Thoracic aorta (tissue), 2 donors: ENCODE data around the gene MYRIP. TPM values are rescaled to one million over a fixed set of nuclear protein-coding genes. Genes with fewer than 3 reads are reported as not detected.

Experiments used
- ATAC-seq: fragments of 150-250 bp; one replicate; pipeline ENCODE4 v1.8.0; 2017; ENCODE audit warnings: low read depth; ENCODE audit not compliant: insufficient number of reproducible peaks, low FRiP score
- DNase-seq: peaks from one replicate; pipeline ENCODE4 v3.0.0-alpha.2; 2020; ENCODE audit warnings: low spot score
- H3K27ac ChIP-seq, 2 donors: fragments of 200-600 bp; sonication (generic); 1 replicate in 1 of 2; 2 replicates in 1 of 2; pipeline ENCODE4 v1.5.1; 2016; ENCODE audit warnings: mild to moderate bottlenecking in 2 of 2, moderate library complexity in 2 of 2
- H3K27me3 ChIP-seq: fragments of 200-600 bp; sonication (generic); replicated peaks from 2 replicates; pipeline ENCODE4 v1.6.0; 2016; ENCODE audit warnings: mild to moderate bottlenecking; ENCODE audit not compliant: insufficient read depth
- H3K36me3 ChIP-seq: fragments of 200-600 bp; sonication (generic); one replicate; pipeline ENCODE4 v1.5.1; 2016
- H3K4me1 ChIP-seq, 2 donors: fragments of 200-600 bp; sonication (generic); 1 replicate in 1 of 2; 2 replicates in 1 of 2; pipeline versions ENCODE4 v1.5.1 to v1.6.0; 2016; ENCODE audit warnings: low read depth in 2 of 2, mild to moderate bottlenecking in 1 of 2; ENCODE audit not compliant: control insufficient read depth in 1 of 2
- H3K4me3 ChIP-seq: fragments of 200-600 bp; sonication (generic); 2 replicates; pipeline ENCODE4 v1.5.1; 2016; ENCODE audit warnings: mild to moderate bottlenecking
- H3K9me3 ChIP-seq: fragments of 200-600 bp; sonication (generic); 2 replicates; pipeline ENCODE4 v1.5.1; 2016
- total RNA-seq, 2 donors: library from RNA; depleted of rRNA; stranded (reverse); fragments of >200 nt; gene quantifications; one replicate each; pipeline versions ENCODE4 v1.1.0 to v1.2.3, GENCODE V29; 2016
- TF ChIP-seq, protein P1 (sequence below): fragments of 200-600 bp; sonication (generic); IDR thresholded peaks from one replicate; pipeline ENCODE4 v1.5.1; 2019; ENCODE audit warnings: antibody characterized with exemption

MYRIP gene
- total RNA-seq, 2 donors from 2014 or later = 1.5 to 5.1 TPM

- ATAC-seq (no peak), DNase-seq (no peak)
- H3K4me3 ChIP-seq = no peak overlapping the region
- TF ChIP-seq, protein P1, sequence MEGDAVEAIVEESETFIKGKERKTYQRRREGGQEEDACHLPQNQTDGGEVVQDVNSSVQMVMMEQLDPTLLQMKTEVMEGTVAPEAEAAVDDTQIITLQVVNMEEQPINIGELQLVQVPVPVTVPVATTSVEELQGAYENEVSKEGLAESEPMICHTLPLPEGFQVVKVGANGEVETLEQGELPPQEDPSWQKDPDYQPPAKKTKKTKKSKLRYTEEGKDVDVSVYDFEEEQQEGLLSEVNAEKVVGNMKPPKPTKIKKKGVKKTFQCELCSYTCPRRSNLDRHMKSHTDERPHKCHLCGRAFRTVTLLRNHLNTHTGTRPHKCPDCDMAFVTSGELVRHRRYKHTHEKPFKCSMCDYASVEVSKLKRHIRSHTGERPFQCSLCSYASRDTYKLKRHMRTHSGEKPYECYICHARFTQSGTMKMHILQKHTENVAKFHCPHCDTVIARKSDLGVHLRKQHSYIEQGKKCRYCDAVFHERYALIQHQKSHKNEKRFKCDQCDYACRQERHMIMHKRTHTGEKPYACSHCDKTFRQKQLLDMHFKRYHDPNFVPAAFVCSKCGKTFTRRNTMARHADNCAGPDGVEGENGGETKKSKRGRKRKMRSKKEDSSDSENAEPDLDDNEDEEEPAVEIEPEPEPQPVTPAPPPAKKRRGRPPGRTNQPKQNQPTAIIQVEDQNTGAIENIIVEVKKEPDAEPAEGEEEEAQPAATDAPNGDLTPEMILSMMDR = no peak
- H3K36me3 ChIP-seq = no peaks in the 10 kb centered on the region
- H3K27me3 ChIP-seq = no peaks in the 10 kb centered on the region
- peaks cover 3 to 6% of the 10 kb centered on the region in 2 donors for H3K4me1 ChIP-seq
- H3K27ac ChIP-seq = no peak overlapping the region
- H3K9me3 ChIP-seq = no peaks in the 10 kb centered on the region
These were observed 292.8 kb downstream of the MYRIP start for GRCh38 chr3:40102182-40102581.

DNA sequence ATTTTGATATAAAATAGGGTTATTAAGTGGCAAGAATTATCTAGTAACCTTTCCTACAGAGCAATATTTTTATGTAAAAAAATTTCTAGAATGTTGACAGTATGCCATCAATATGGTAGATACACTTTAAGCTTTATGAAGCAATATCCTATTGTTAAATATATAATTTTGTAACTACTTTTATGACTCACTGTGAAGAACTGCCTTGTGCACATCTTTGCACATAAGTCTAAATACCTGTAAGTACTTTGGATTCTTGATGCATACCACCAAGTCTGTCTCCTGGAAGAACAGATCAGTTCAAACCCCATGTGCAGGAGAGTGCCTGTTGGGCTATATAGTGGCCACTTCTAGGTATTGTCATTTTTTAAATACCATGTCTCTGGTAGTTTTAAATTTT lies 294.4 kb downstream of the MYRIP start:
- Histone ChIP-seq H3K4me3 (no peak overlapping the region), H3K9me3 (no peaks in the 10 kb centered on the region), H3K4me1 (no peaks in the 10 kb centered on the region), H3K27ac (no peak overlapping the region), H3K27me3 (no peaks in the 10 kb centered on the region), H3K36me3 (no peaks in the 10 kb centered on the region)
- TF ChIP-seq, protein P1 = no peak
- DNase-seq (no peak), ATAC-seq (no peak)

GRCh38 chr3:40104441-40104840 lies 295.0 kb downstream of the MYRIP start:
- Histone ChIP-seq H3K4me3 (no peak overlapping the region), H3K27ac (no peak overlapping the region), H3K36me3 (no peaks in the 10 kb centered on the region), H3K27me3 (no peaks in the 10 kb centered on the region), H3K4me1 (no peaks in the 10 kb centered on the region), H3K9me3 (no peaks in the 10 kb centered on the region)
- ATAC-seq (no peak), DNase-seq (no peak)
- TF ChIP-seq, protein P1 = no peak

GRCh38 chr3:40108643-40109042 lies 299.2 kb downstream of the MYRIP start:
- Histone ChIP-seq H3K36me3 (no peaks in the 10 kb centered on the region), H3K9me3 (no peaks in the 10 kb centered on the region), H3K27me3 (no peaks in the 10 kb centered on the region), H3K4me3 (no peak overlapping the region), H3K4me1 (no peaks in the 10 kb centered on the region), H3K27ac (no peak overlapping the region)
- TF ChIP-seq, protein P1 = no peak
- no peak for DNase-seq
- no peak for ATAC-seq

DNA sequence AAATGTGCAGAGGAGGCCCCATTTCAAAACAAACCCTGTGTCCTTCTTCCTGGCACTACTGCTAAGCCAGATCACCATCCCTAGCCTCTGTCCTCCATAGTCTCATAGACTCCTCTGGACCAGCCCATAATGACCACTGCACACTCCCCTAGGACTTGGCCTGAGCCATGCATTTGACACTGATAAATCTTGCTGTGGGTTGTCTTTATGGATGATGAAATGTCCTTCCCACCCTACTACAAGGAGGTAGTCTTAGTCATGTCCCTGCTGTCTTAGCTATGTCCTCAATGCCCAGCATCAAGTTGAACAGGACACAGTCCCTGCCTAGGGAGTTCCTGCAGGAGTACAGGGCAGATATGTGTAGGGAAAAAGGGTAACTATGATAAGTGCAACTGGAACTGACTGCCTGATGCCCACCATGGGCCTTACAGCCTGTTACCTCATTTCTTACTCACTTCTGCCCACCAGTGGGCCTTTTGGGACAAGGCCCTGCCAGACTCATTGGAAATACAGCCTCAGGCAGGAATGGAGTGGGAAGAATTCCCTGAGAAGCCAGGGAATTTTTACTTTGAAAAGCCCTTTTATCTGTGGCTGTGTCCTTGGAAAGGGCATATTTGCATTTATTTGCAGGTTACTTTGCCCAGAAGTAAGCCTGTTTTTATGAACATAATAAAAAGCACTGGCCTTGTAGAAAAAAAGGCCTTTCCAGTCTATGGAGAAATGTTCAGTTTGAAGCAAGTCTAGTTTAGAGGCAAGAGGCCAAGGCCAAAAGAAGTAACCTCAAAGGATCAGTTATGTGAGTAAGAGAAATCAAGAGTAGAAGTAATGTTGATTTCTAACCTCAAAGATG lies 300.5 kb downstream of the MYRIP start:
- no peak for ATAC-seq
- H3K9me3 ChIP-seq = no peaks in the 10 kb centered on the region
- no peak for DNase-seq

More for the DNA sequence above, 300.5 kb downstream of the MYRIP start:
- H3K27me3 ChIP-seq = no peaks in the 10 kb centered on the region
- TF ChIP-seq, protein P1 = no peak
- H3K27ac ChIP-seq = no peak overlapping the region
- no peak overlapping the region for H3K4me3 ChIP-seq
- H3K4me1 ChIP-seq = no peaks in the 10 kb centered on the region
- H3K36me3 ChIP-seq = no peaks in the 10 kb centered on the region
